ENCODE results near the gene EPB42. TPM values are rescaled to one million over a fixed set of nuclear protein-coding genes. Genes with fewer than 3 reads are reported as not detected.

Gene EPB42
- total and polyA plus RNA-seq, 2 of the 4 experiments (the other 2 are of a cell fraction), result not detected

GRCh38 chr15:43258781-43259180 lies 38.0 kb upstream of the EPB42 start:
- Histone ChIP-seq H3K4ac (ENCODE audit: low read depth, low read length) (no peak overlapping the region), H4K5ac (ENCODE audit: low read depth, low read length) (no peak overlapping the region), H3K18ac (ENCODE audit: low read depth, low read length) (no peak overlapping the region), H3K23ac (ENCODE audit: low read depth, low read length) (no peak overlapping the region), H3K14ac (replicated peaks; ENCODE audit: low read depth, low read length) (no peak overlapping the region), H2AFZ (replicated peaks; ENCODE audit: low read length, poor library complexity) (no peak overlapping the region), H4K8ac (ENCODE audit: low read depth in 2 of 2, low read length in 2 of 2) (no peak overlapping the region), H3K9ac (ENCODE audit: low read depth, low read length) (no peak overlapping the region), H2BK15ac (ENCODE audit: low read depth, low read length) (no peak overlapping the region), H3K4me1 (ENCODE audit: control insufficient read depth, insufficient read depth, low read length) (no peaks in the 10 kb centered on the region), H3K27ac (ENCODE audit: insufficient read depth, low read length) (no peak overlapping the region), H4K91ac (ENCODE audit: insufficient read depth, low read depth, low read length) (no peak overlapping the region), H2BK5ac (ENCODE audit: low read depth, low read length, poor library complexity, severe bottlenecking) (no peak overlapping the region), H3K4me3 (ENCODE audit: insufficient read depth, low read depth, low read length) (no peak overlapping the region), H3K56ac (ENCODE audit: extremely low read depth, insufficient read depth, low read length) (no peak overlapping the region), H3K27me3 (ENCODE audit: control insufficient read depth, insufficient read depth, low read length) (peaks cover 45% of the 10 kb centered on the region), H2AK5ac (ENCODE audit: low read depth, low read length) (no peak overlapping the region), H3K9me1 (ENCODE audit: insufficient read depth, low read length) (no peaks in the 10 kb centered on the region), H2BK120ac (ENCODE audit: low read depth, low read length) (no peak overlapping the region), H3K4me2 (ENCODE audit: low read depth, low read length) (no peak overlapping the region), H2AK9ac (replicated peaks; ENCODE audit: low read depth, low read length, poor library complexity) (no peak overlapping the region), H3K79me1 (ENCODE audit: low read depth in 1 of 2, low read length in 2 of 2) (no peaks in the 10 kb centered on the region), H4K20me1 (ENCODE audit: insufficient read depth, low read length) (no peaks in the 10 kb centered on the region), H3K36me3 (ENCODE audit: control insufficient read depth, insufficient read depth, low read length) (no peaks in the 10 kb centered on the region), H2BK20ac (ENCODE audit: low read depth, low read length) (no peak overlapping the region), H3K9me3 (ENCODE audit: control insufficient read depth, insufficient read depth, low read length) (no peaks in the 10 kb centered on the region)
- ATAC-seq (ENCODE audit: low read depth) (no peak), DNase-seq (no peak)
- intact Hi-C loops (cut with micrococcal nuclease) (no loop called here), in situ Hi-C loops (cut with MboI; ENCODE audit: low sequenced_read_pairs) (no loop called here), dilution Hi-C loops (cut with HindIII; ENCODE audit: low sequenced_read_pairs, unreplicated experiment) (no loop called here)
- 80% methylated on average over 1 of the region's 8 CpGs; no CpG with 5 or more reads in 1 of the 2 experiments for WGBS, 2 experiments (ENCODE audit: extremely low coverage in 2 of 2, insufficient read length in 1 of 2)
- ChIA-PET CTCF (no interaction called here), POLR2A (ENCODE audit: unreplicated experiment) (no interaction called here)
- BruUV-seq (replicated peaks), result no TSS peak
- TF ChIP-seq CHD1 (IDR thresholded peaks at IDR 0.05; ENCODE audit: low read depth, low read length) (no peak), RFX5 (IDR thresholded peaks at IDR 0.05; ENCODE audit: low read depth, low read length) (no peak), MXI1 (IDR thresholded peaks at IDR 0.05; ENCODE audit: borderline replicate concordance, low read depth, low read length) (no peak), NFE2L2 (IDR thresholded peaks at IDR 0.05; ENCODE audit: low read depth, low read length) (no peak), MAFK (IDR thresholded peaks at IDR 0.05; ENCODE audit: low read depth, low read length) (no peak), RAD21 (IDR thresholded peaks at IDR 0.05; ENCODE audit: low read length) (no peak), ELK1 (IDR thresholded peaks at IDR 0.05; ENCODE audit: borderline replicate concordance, low read depth, low read length) (no peak), CEBPB (IDR thresholded peaks at IDR 0.05; ENCODE audit: low read depth, low read length) (no peak), SMC3 (IDR thresholded peaks at IDR 0.05; ENCODE audit: low read depth, low read length) (no peak), FOS (IDR thresholded peaks at IDR 0.05; ENCODE audit: low read depth, low read length) (no peak), CTCF (conservative IDR thresholded peaks at IDR 0.05; ENCODE audit: low read depth, low read length) (no peak), USF2 (IDR thresholded peaks at IDR 0.05; ENCODE audit: low read depth, low read length) (no peak), MAZ (IDR thresholded peaks at IDR 0.05; ENCODE audit: borderline replicate concordance, low read depth, low read length) (no peak), POLR2A (IDR thresholded peaks at IDR 0.05; ENCODE audit: low read depth, low read length) (no peak), BHLHE40 (IDR thresholded peaks at IDR 0.05; ENCODE audit: low read depth, low read length) (no peak), RCOR1 (IDR thresholded peaks at IDR 0.05; ENCODE audit: insufficient replicate concordance, low read length) (no peak)

Data from IMR-90 (cell line).